DOHH2 (cell line): ENCODE measurements around the gene ATP2B3.

ENCODE experiments used
- CTCF ChIP-seq: fragments of 200-600 bp; sonication (generic); IDR thresholded peaks from one replicate; pipeline ENCODE4 v1.5.1; 2014; ENCODE audit warnings: antibody characterized with exemption, mild to moderate bottlenecking, low read depth, low read length; ENCODE audit not compliant: poor library complexity, severe bottlenecking
- EZH2phosphoT487 ChIP-seq: fragments of 200-600 bp; sonication (generic); IDR thresholded peaks from 2 replicates; pipeline ENCODE4 v1.6.1; 2017; ENCODE audit warnings: borderline replicate concordance, mild to moderate bottlenecking, antibody characterized with exemption, low read length, moderate library complexity, mixed read lengths

GRCh38 chrX:153549807-153550206, 32.4 kb downstream of the ATP2B3 start:
- TF ChIP-seq CTCF: peak; percentile 30
- TF ChIP-seq EZH2phosphoT487: no peak
